NCI-H748 (cell line): ENCODE results near the gene SLC22A12.

Experiments used
- DNase-seq: peaks from one replicate; lab custom pipeline; 2025; ENCODE audit not compliant: unreplicated experiment; lab: John Stamatoyannopoulos, UW

SLC22A12 gene

GRCh38 chr11:64621283-64622019, 30.4 kb downstream of the SLC22A12 start:
- DNase-seq = no peak

GRCh38 chr11:64622681-64623080, 31.7 kb downstream of the SLC22A12 start:
- no peak for DNase-seq

- no peak for DNase-seq
Measured at GRCh38 chr11:64624883-64625481, 34.0 kb downstream of the SLC22A12 start.

GRCh38 chr11:64626637-64627036, 35.6 kb downstream of the SLC22A12 start:
- no peak for DNase-seq

GRCh38 chr11:64627371-64627770, 36.4 kb downstream of the SLC22A12 start:
- DNase-seq = no peak

GRCh38 chr11:64628596-64628995, 37.6 kb downstream of the SLC22A12 start:
- no peak for DNase-seq

GRCh38 chr11:64629103-64629502, 38.1 kb downstream of the SLC22A12 start:
- DNase-seq = no peak

GRCh38 chr11:64629796-64630562, 39.0 kb downstream of the SLC22A12 start:
- DNase-seq = no peak

- no peak for DNase-seq
Measured at GRCh38 chr11:64631675-64632074, 40.7 kb downstream of the SLC22A12 start.

GRCh38 chr11:64632237-64632636, 41.2 kb downstream of the SLC22A12 start:
- no peak for DNase-seq

GRCh38 chr11:64632654-64633053, 41.6 kb downstream of the SLC22A12 start:
- no peak for DNase-seq

- DNase-seq = no peak
Measured at GRCh38 chr11:64633555-64634159, 42.6 kb downstream of the SLC22A12 start.

- DNase-seq = no peak
Measured at GRCh38 chr11:64637334-64638017, 46.5 kb downstream of the SLC22A12 start.

- peak; percentile 39 for DNase-seq
Measured at GRCh38 chr11:64638018-64638665, 47.1 kb downstream of the SLC22A12 start.

GRCh38 chr11:64638829-64639228, 47.8 kb downstream of the SLC22A12 start:
- no peak for DNase-seq

- DNase-seq = no peak
Measured at GRCh38 chr11:64639885-64640284, 48.9 kb downstream of the SLC22A12 start.

- no peak for DNase-seq
Measured at GRCh38 chr11:64641596-64642417, 50.8 kb downstream of the SLC22A12 start.

- DNase-seq = peak; percentile 29
Measured at GRCh38 chr11:64642418-64642735, 51.4 kb downstream of the SLC22A12 start.

GRCh38 chr11:64642871-64643255, 51.8 kb downstream of the SLC22A12 start:
- DNase-seq = no peak
